ENCODE data around the gene CUL4A.

DNA sequence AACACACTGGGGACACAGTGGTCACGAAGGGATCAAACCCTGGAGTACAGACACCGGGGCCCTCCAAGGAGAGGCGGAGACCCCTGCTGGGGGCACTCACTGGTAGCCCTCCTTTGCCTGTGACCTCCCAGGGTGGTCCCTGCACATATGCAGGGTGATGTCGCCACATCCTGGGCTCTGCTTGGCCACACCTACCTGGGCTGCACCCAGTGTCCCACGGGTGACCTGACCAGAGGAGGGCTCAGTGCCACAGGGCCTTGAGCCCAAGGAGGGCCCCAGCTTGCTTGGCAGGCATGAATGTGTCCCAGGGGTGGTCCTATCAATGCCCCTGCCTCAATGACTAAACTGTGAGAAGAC is 5.1 kb upstream of the CUL4A start:
- TF ChIP-seq, protein P1, sequence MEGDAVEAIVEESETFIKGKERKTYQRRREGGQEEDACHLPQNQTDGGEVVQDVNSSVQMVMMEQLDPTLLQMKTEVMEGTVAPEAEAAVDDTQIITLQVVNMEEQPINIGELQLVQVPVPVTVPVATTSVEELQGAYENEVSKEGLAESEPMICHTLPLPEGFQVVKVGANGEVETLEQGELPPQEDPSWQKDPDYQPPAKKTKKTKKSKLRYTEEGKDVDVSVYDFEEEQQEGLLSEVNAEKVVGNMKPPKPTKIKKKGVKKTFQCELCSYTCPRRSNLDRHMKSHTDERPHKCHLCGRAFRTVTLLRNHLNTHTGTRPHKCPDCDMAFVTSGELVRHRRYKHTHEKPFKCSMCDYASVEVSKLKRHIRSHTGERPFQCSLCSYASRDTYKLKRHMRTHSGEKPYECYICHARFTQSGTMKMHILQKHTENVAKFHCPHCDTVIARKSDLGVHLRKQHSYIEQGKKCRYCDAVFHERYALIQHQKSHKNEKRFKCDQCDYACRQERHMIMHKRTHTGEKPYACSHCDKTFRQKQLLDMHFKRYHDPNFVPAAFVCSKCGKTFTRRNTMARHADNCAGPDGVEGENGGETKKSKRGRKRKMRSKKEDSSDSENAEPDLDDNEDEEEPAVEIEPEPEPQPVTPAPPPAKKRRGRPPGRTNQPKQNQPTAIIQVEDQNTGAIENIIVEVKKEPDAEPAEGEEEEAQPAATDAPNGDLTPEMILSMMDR (conservative IDR thresholded peaks at IDR 0.05; ENCODE audit: low read depth in 2 of 2): no peak
- TF ChIP-seq EZH2 (IDR thresholded peaks at IDR 0.05; ENCODE audit: low read depth, unreplicated experiment) (no peak), NANOG (IDR thresholded peaks at IDR 0.05; ENCODE audit: borderline replicate concordance) (no peak), ZNF331 (CRISPR knock-in tag; IDR thresholded peaks at IDR 0.05; ENCODE audit: low read depth) (no peak), POLR2AphosphoS5 (IDR thresholded peaks at IDR 0.05; ENCODE audit: low read depth) (no peak), CREB1 (CRISPR knock-in tag; IDR thresholded peaks at IDR 0.05; ENCODE audit: low read depth) (no peak)
- TF ChIP-seq, protein P2, sequence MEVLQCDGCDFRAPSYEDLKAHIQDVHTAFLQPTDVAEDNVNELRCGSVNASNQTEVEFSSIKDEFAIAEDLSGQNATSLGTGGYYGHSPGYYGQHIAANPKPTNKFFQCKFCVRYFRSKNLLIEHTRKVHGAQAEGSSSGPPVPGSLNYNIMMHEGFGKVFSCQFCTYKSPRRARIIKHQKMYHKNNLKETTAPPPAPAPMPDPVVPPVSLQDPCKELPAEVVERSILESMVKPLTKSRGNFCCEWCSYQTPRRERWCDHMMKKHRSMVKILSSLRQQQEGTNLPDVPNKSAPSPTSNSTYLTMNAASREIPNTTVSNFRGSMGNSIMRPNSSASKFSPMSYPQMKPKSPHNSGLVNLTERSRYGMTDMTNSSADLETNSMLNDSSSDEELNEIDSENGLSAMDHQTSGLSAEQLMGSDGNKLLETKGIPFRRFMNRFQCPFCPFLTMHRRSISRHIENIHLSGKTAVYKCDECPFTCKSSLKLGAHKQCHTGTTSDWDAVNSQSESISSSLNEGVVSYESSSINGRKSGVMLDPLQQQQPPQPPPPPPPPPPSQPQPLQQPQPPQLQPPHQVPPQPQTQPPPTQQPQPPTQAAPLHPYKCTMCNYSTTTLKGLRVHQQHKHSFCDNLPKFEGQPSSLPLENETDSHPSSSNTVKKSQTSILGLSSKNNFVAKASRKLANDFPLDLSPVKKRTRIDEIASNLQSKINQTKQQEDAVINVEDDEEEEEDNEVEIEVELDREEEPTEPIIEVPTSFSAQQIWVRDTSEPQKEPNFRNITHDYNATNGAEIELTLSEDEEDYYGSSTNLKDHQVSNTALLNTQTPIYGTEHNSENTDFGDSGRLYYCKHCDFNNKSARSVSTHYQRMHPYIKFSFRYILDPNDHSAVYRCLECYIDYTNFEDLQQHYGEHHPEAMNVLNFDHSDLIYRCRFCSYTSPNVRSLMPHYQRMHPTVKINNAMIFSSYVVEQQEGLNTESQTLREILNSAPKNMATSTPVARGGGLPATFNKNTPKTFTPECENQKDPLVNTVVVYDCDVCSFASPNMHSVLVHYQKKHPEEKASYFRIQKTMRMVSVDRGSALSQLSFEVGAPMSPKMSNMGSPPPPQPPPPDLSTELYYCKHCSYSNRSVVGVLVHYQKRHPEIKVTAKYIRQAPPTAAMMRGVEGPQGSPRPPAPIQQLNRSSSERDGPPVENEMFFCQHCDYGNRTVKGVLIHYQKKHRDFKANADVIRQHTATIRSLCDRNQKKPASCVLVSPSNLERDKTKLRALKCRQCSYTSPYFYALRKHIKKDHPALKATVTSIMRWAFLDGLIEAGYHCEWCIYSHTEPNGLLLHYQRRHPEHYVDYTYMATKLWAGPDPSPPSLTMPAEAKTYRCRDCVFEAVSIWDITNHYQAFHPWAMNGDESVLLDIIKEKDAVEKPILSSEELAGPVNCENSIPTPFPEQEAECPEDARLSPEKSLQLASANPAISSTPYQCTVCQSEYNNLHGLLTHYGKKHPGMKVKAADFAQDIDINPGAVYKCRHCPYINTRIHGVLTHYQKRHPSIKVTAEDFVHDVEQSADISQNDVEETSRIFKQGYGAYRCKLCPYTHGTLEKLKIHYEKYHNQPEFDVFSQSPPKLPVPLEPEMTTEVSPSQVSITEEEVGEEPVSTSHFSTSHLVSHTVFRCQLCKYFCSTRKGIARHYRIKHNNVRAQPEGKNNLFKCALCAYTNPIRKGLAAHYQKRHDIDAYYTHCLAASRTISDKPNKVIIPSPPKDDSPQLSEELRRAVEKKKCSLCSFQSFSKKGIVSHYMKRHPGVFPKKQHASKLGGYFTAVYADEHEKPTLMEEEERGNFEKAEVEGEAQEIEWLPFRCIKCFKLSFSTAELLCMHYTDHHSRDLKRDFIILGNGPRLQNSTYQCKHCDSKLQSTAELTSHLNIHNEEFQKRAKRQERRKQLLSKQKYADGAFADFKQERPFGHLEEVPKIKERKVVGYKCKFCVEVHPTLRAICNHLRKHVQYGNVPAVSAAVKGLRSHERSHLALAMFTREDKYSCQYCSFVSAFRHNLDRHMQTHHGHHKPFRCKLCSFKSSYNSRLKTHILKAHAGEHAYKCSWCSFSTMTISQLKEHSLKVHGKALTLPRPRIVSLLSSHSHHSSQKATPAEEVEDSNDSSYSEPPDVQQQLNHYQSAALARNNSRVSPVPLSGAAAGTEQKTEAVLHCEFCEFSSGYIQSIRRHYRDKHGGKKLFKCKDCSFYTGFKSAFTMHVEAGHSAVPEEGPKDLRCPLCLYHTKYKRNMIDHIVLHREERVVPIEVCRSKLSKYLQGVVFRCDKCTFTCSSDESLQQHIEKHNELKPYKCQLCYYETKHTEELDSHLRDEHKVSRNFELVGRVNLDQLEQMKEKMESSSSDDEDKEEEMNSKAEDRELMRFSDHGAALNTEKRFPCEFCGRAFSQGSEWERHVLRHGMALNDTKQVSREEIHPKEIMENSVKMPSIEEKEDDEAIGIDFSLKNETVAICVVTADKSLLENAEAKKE (CRISPR knock-in tag; IDR thresholded peaks at IDR 0.05): no peak
- TF ChIP-seq, protein P3, sequence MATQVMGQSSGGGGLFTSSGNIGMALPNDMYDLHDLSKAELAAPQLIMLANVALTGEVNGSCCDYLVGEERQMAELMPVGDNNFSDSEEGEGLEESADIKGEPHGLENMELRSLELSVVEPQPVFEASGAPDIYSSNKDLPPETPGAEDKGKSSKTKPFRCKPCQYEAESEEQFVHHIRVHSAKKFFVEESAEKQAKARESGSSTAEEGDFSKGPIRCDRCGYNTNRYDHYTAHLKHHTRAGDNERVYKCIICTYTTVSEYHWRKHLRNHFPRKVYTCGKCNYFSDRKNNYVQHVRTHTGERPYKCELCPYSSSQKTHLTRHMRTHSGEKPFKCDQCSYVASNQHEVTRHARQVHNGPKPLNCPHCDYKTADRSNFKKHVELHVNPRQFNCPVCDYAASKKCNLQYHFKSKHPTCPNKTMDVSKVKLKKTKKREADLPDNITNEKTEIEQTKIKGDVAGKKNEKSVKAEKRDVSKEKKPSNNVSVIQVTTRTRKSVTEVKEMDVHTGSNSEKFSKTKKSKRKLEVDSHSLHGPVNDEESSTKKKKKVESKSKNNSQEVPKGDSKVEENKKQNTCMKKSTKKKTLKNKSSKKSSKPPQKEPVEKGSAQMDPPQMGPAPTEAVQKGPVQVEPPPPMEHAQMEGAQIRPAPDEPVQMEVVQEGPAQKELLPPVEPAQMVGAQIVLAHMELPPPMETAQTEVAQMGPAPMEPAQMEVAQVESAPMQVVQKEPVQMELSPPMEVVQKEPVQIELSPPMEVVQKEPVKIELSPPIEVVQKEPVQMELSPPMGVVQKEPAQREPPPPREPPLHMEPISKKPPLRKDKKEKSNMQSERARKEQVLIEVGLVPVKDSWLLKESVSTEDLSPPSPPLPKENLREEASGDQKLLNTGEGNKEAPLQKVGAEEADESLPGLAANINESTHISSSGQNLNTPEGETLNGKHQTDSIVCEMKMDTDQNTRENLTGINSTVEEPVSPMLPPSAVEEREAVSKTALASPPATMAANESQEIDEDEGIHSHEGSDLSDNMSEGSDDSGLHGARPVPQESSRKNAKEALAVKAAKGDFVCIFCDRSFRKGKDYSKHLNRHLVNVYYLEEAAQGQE (IDR thresholded peaks at IDR 0.05; ENCODE audit: unreplicated experiment): no peak
